Activated T-cell treated with anti-CD3 and anti-CD28 coated beads for 1 hour (primary cell): ENCODE measurements around the gene EFNA5.

ENCODE experiments used
- DNase-seq: peaks from one replicate; pipeline ENCODE4 v3.0.0-alpha.2; 2020; ENCODE audit warnings: low read depth

The EFNA5 gene

DNA sequence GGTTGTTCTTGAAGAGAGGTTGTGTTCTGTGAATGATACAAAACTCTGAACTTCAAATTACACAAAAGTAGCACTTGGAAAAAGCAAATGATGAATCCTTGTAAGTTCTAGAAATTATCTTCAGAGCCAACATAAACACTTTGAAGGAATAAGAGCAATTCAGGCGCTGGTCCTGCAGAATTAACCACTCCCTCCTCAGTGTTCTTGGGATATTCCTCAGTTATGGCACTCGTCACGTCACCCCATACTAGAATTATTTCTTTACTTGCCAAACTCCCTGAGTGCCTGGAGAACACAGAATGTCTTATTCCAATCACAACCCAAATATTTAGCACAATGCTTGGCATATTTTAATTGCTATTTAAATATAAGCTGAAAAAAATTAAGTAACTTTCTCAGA lies 126.3 kb downstream of the EFNA5 start:
- no peak for DNase-seq

DNA sequence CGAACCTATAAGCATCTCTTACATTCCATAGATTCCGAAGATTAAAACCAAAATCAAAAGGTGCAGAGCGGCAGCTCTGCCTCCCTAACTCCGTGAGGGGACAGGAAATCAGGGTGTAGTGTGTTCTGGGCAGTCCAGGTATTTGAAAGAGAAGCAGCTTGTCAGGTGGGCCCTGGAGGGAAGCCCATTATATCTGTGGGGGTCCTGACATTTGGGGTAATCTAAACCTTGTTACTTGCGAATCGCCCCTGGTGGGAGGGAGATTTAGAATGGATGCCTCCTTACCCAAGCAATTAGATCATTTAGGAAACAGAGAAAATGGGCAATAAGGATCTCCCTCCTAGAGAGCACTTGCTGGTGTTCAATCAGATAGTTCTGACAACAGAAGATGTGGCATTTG lies 126.9 kb downstream of the EFNA5 start:
- no peak for DNase-seq

DNA sequence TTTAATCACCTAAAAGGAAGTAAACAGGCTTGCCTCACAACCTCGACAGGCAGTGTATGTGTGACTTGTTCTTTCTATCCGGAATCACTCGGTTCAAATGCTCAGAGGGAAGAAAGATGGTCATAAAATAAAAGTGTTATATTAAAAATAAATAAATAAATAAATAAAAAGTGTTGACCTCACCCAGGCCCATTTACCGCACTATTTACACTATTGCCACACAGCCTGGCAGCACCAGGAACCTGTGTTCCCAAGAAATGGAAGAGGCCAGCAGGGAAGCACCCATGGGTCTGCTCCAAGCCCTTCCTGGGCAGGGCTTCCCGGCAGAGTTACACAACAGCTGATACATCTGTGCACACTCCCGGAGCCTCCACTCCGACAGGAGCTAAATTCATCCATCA lies 127.9 kb downstream of the EFNA5 start:
- no peak for DNase-seq

DNA sequence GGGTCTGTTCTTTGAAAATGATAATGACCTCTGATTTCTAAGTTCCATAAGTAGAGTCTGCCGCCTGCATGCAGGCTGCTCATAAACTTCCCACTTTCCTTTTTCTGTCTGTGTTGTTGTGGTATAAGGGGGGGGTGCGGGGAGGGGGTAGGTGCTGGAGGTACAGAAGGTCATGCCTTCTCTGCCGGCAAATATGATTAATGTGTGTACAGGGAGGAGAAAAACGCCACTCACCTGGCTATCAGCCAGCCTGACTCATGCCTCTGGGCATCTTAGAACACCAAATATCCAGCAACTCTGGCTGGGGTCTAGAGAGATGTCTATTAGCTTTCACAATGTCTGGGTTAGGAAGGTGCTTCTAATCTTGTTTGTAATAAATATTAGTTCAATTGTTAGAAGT lies 128.3 kb downstream of the EFNA5 start:
- no peak for DNase-seq

DNA sequence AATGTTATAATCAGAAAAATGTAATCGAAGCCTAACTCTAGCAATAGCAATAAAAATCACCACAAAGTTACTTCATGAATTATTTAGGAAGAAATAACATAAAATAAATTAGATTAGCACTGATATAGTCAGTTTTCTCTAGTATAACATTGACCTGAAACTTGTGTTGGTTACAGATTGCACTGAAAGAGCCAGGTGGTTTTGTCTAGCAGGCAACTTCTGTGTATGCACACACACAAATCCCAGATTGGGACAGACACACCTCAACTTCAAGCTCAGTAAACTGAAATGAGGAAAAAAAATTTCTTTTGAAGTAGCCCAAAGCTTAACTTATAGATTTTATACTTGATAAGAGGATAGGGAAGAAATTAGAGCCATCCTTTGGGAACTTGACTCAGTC lies 129.3 kb downstream of the EFNA5 start:
- no peak for DNase-seq

DNA sequence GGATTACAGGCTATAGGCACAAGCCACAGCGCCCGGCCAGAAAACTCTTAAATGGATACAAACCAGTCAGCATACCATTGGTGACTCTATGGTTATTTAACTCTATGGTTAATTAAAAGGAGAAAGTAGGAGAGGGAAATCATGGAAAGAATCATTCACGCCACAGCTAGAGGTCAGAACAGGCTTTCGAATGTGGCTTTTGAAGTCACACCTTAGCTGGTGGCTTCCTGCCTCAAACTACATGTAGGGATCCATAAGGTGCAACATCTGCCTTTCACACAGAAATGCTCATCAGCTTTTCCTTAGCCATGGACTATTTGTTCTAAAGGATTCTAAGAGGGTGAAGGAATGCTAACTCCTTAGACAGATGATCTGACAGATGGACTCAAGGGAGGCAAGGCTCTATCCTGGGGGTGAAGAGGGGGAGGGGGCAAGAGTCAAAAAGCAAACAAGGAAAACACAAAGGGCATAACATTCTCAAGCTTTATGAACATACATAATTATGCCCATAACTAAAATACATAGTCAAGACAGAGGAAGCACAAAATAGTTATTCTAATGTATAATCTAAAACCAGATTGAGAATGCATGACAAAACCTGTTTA lies 130.9 kb downstream of the EFNA5 start:
- DNase-seq: no peak

DNA sequence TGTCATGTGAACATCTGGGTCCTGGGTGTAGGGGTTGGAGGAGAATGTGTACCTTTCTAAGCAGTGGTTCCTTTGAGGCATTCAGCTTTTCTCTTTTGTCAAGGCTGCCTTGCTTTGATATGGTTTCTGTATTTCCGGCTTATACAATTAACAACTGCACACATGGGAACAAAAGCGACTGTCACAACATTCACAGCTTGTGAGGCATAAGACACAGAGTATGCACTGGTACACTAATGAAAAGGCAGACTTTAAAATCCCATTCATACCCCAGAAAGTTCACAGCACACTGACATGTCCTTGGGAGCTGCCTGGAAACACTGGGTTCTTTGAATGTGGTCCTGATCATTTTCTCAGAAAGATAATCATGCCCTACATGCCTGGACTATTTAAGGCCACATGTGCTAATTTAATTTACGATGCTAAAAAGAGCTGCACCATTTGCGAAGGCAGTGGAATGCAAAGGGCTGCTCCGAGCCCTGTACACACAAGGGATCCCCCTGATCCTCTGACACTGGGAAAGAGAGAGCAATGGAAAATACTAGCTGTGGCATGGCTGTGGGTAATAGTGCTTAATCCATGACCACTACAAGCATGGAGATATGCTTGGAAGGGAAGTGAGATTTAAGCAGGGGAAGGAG lies 131.8 kb downstream of the EFNA5 start:
- no peak for DNase-seq

DNA sequence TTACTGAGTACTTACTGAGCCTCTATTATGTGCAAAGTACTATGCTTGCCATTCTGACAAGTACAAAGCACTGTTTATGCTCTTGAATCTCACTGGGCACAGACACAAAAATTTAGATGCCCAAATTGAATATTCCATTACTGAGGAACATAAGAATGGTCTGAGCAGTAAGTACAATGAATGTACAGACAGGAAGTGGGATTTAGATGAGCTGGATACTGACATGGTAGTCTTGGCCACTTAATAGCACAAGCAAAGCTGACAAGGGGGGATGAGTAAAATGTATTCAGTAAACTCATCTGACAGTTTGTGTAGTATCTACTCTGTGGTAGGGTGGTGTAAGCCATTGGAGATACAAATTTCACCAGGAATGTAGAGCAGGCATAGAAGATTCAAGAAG lies 132.4 kb downstream of the EFNA5 start:
- no peak for DNase-seq

DNA sequence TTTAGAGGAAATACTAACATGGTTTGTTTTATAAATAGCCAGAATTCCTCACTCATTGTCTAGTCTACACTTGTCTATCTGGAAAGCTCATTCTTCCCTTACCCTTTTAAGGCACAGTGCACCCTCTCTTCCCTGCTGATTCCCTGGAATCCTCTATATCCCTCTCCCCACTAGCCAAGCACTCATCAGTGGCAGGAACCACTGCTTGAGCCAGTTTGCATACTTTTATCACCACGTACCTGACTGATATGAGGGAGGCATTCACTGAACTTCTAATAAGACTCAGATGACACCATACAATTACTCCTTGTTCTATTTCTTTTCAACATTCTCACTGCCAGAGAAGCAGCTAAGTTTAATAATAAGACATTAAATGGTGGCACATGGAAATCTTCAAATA lies 134.9 kb downstream of the EFNA5 start:
- no peak for DNase-seq

DNA sequence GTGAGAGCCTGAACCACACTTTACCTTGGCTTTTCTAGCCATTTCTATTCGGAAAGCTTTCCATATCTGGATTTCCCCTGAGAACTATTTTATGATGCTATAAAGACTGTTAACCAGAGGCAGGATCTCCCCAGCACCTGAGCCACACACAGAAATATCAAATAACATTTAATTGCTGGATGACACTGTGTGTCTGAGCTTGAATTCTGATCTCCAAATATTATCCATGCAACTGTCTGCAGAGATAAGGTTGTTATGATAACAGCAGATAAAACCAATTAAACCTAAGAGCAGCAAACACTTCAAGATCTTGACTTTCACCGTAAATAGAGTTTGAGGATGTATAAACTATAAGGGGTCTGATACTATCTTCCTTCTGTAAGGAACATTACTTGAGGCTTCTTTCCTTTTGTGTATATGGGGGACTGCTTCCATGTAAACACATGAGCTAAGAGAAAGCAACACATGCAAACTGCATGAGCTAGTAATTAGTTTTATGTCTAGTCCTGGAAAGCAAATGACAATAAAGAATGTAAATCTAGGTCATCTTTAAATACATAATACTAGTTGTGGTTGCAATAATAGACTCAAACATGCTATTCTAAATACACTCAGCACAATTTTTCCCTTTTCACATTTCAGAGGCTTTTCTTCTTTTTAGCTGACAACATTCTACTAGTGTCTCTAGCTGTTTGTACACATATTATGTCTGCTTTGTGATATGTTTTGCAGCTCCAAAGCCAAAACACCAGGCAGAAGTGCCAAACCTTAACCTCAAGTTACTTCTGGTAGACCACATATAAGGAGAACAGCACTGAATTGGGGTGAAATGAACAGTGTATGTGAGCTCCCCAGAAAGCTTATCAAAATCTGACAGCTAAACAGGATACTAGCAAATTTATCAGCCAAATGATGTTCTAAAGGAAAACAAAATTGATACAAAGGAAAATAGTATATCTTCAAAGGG lies 136.5 kb downstream of the EFNA5 start:
- no peak for DNase-seq

DNA sequence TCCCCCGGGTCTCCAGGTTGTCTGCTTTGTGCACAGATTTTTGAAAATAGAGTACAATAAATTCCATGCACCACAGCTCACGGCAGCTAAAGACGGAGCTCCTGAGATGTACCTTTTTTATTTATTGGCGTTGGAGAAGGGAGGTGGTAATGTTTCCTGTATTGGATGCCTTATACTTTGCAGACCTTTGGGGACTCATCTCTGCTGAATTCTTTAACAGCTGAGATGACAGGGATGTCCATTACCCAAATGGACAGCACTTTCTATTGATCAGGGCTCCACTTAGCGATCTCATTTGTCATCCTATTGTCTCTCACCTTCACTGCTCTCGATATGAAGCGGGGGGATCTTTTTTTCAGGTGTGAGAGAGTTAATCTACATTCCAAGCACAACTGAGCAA lies 137.8 kb downstream of the EFNA5 start:
- DNase-seq: no peak

DNA sequence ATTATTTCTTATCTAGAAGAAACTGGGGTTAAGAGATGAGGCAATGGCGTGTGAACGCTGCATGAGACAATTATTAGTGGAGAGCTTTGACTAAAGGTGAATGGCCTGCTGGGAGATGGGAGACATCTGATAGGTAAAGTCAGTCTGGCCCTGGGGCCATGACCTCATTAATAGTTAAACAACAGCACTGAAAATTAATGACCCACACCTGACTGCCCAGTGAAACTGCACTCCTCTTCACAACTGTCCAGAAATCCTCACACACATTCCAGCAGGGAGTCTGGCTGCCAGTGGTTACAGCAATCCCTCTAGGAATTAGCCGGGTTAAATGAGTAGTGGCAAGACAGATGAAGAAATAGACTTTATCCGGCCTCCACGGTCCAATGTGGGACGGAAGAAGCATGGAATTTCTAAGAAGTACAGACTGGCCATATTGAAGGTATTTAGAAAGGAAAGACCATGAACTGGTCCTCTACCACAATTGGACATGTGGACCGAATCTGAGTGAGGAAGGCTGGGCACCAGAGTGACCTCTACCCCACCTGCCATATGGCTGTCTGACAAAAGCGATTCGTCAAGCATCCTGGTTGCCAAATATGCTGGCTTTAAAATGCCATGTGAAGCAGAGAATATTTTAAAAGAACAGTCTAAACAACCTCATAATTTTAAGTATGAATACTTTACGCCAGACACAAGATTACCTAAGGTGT lies 138.4 kb downstream of the EFNA5 start:
- no peak for DNase-seq

DNA sequence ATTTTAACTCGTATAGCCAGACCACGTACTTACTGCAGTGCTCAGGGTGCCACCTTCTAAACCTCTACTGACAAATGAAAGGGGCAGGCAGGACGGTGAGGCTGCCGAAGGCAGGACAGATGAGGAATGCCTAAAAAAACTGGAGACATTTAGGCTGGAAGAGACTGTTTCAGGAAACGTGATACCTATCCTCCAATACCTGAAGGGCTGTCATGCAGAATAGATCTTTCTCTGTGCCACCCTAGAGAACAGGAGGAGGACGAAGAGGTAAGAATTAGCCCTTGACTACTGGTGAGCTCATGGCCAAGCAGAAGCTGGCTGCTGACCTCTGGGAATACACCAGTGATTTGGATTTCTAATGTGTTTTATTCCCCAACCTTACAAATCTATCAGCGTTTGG lies 139.4 kb downstream of the EFNA5 start:
- no peak for DNase-seq

DNA sequence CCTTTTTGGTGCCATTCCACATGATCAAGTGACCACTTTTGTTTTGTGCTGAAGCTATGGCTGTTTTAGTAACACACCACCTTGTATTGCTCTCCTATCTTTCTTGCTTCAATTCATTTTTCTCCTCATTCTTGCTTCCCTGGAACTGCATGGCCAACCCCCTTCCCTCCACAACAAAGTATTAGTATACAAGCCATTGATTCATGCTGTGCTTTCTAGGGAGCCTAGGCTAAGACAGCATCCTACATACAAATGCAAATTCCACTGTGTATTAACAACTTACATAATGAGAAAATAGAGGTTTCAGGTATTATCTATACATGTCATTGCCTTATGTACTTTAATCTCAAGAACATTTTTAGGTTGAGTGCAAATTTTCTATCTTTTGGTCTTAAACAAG lies 141.1 kb downstream of the EFNA5 start:
- DNase-seq: no peak

DNA sequence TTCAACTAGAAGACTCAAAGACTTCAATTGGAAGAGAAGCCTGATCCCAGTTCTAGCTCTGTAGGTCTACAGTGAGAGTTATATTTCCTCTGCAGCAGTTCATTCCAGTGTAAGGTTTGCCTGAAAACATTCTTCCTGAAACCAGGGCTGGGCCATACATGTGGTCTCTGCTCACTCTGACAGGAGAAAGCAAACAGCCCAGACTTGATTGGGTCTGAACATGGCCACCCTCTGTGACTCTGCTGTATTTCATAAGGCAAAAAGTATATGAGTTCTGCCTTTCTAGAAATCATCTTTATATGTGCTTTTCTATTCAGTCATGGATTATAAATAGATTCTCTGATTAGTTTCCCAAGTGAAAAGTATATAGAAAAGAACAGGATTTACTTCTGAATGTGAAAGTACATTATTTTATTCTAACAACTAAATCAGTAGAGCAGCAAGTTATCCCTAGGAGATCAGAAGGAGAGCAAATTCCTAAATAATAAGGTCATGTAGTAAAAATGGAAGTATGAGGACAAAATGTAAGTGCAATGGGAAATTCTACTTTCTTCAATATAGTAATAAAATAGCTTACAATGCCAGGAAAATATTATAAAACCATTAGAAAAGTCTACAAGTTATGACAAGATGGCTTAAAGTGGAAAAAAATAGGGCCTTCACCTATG lies 144.3 kb downstream of the EFNA5 start:
- no peak for DNase-seq

DNA sequence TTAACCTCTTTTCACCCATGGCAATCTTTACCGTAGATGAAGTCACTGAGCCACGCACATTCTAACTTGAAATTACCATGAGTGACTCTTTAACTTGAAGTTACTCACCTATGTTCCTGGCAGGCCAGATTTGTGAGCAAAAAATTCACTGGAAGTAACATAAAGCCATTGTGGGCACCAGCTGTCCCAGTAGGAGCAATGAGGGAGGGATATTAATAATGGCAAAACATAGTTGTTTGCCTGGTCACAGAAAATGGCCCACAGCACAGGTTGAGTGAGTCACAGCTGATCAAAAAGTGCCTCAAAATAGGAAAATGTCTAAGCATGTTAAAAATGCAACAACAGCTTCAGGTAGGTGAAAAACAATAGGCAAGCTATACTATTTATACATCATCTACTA lies 146.6 kb downstream of the EFNA5 start:
- DNase-seq: no peak

DNA sequence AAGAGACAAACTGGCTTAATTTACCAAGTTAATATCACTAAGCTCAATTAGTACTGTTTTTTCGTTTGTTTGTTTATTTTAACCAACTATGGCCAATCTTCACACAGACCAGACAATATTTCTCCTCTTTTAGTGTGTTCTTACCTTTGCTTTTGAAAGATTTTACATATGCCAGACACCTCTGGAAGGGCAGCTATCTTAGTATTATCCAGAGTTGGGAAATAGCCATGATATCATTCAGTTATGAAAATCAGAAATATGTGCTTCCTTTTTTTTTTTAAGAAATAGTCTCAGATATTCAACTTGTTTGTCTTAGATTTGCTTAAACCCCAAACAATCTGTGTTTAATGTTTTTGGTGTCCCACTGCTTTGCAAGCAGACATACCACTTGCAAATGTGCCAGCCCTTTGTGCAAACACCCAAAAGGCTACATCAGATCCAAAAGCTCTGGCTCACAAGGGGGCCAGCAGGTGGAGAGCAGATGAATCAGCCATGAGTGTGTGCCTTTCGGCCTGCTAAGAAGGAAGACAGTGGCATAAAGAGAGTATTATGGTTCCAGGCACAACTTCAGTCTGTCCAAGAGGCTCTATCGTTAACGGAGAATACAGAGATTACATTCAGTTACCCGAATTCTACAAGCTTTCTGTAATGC lies 147.6 kb downstream of the EFNA5 start:
- no peak for DNase-seq

DNA sequence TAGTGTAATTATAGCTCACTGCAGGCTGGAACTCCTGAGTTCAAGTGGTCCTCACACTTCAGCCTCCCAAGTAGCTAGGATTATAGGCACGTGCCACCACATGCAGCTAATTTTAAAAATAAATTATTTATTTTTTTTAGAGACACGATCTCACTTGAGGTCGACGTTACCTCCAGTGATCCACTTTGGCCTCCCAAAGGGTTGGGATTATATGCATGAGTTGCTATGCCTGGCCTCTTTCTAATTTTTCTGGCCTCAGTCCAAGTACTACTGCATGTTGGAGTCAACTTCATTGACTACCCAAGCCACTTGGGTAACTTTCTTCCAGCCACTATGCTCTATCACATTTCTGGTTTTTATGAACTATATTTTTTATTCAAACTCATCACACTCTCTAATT lies 148.3 kb downstream of the EFNA5 start:
- DNase-seq: no peak

DNA sequence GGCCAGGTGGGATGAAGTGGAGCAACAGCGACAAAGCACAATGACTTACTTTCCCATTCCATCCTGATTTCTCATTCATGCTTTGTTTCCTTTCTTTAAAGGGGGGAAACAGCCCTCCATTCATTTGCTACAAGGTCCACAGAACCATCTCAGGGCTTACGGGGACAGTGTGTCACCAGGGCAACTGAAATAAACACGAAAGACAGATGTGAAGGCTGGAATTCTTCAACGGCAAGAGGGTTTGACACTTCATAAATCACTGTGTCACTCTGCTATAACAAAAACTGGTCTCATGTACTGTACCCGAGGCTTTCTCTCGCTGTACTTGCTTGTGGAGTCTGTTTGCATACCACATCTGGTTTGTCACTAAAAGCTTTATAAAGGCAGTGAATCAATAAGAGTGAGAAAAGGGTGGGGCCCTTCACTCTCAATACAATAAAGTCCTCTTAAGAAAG lies 150.8 kb downstream of the EFNA5 start:
- no peak for DNase-seq

DNA sequence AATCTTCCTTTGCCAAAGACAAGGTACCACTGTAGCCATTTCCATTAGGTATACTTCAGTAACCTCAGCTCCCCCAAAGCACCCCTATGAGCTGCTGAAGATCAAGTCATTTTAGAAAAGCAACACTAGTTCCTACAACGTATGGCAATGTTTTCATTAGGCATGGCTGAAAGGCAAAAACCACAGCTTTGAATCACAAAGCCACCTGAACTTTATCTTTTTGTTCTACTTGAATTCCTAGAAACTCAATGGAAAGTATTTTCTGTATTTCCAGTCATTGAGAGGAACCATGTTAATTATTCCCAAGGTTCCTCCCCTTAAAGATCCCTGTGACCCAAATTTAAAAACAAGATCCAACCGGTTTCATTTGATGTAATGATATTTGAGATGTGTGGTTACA lies 152.1 kb downstream of the EFNA5 start:
- no peak for DNase-seq

DNA sequence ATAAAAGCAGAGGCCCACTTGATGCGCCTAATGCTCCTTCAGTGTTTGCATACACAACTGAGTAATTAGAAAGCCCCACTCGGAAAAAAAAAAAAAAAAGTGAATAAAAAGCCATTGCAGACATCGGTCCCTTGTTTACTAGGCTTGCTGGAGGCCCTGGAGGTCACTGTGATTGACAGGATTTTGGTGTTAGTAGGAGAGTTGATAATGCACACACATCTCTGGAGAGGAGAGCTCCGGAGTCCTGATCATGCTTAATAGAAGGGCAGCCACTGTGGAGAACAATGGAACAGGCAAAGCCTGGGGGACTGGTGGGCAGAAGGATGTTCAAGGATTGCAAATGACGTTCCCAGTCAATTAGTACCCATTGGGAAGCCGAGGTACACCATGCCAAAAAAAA lies 152.5 kb downstream of the EFNA5 start:
- no peak for DNase-seq
